GM23338 (cell line): ENCODE results near the gene TP53BP2. TPM values are rescaled to one million over a fixed set of nuclear protein-coding genes. Genes with fewer than 3 reads are reported as not detected.

Experiments used
- ATAC-seq: fragments of 200-7000 bp; cut with Tn5 transposase; 3 replicates; pipeline ENCODE4 v1.9.1; 2020
- DNase-seq: peaks from one replicate; pipeline ENCODE4 v3.0.0-alpha.2; 2015; ENCODE audit warnings: low spot score
- H2AFZ ChIP-seq: fragments of 200-600 bp; sonication (generic); 2 replicates; pipeline ENCODE4 v1.8.0; 2016; ENCODE audit warnings: antibody characterized with exemption, mild to moderate bottlenecking, moderate library complexity
- H3F3A ChIP-seq: fragments of 200-600 bp; sonication (generic); replicated peaks from 2 replicates; pipeline ENCODE4 v1.8.0; 2017; ENCODE audit warnings: antibody characterized with exemption, mixed run types, low read depth
- H3K27ac ChIP-seq: fragments of 200-600 bp; sonication (generic); 2 replicates; pipeline ENCODE4 v1.6.1; 2016; ENCODE audit warnings: low read depth
- H3K27me3 ChIP-seq: fragments of 200-600 bp; sonication (generic); 2 replicates; pipeline ENCODE4 v1.8.0; 2016; ENCODE audit warnings: mild to moderate bottlenecking, mixed run types, moderate library complexity; ENCODE audit not compliant: insufficient read depth
- H3K36me3 ChIP-seq: fragments of 200-600 bp; sonication (generic); 2 replicates; pipeline ENCODE4 v1.8.0; 2016; ENCODE audit warnings: mild to moderate bottlenecking; ENCODE audit not compliant: insufficient read depth
- H3K4me1 ChIP-seq: fragments of 200-600 bp; sonication (generic); 2 replicates; pipeline ENCODE4 v1.8.0; 2016; ENCODE audit warnings: mild to moderate bottlenecking, moderate library complexity; ENCODE audit not compliant: insufficient read depth
- H3K4me2 ChIP-seq: fragments of 200-600 bp; sonication (generic); 2 replicates; pipeline ENCODE4 v1.7.1; 2017; ENCODE audit warnings: mixed run types
- H3K4me3 ChIP-seq: fragments of 200-600 bp; sonication (generic); 2 replicates; pipeline ENCODE4 v1.6.1; 2016; ENCODE audit warnings: mixed run types
- H3K79me2 ChIP-seq: fragments of 200-600 bp; sonication (generic); replicated peaks from 2 replicates; pipeline ENCODE4 v1.8.0; 2017; ENCODE audit warnings: mild to moderate bottlenecking; ENCODE audit not compliant: insufficient read depth
- H3K9me2 ChIP-seq: fragments of 200-600 bp; sonication (generic); 2 replicates; pipeline ENCODE4 v1.8.0; 2017; ENCODE audit not compliant: insufficient read depth
- H4K20me1 ChIP-seq: fragments of 200-600 bp; sonication (generic); replicated peaks from 2 replicates; pipeline ENCODE4 v1.8.0; 2017; ENCODE audit warnings: mild to moderate bottlenecking; ENCODE audit not compliant: insufficient read depth
- H3K27ac Mint-ChIP-seq: 2 replicates; pipeline ENCODE4 v1.8.0; 2020; ENCODE audit warnings: inconsistent platforms, mild to moderate bottlenecking, moderate library complexity, mixed read lengths
- H3K27me3 Mint-ChIP-seq: 3 replicates; pipeline ENCODE4 v1.8.0; 2022; ENCODE audit warnings: low read depth, mild to moderate bottlenecking, moderate library complexity, mixed read lengths, inconsistent platforms; ENCODE audit not compliant: insufficient read depth, poor library complexity
- H3K36me3 Mint-ChIP-seq: 3 replicates; pipeline ENCODE4 v1.8.0; 2021; ENCODE audit warnings: low read depth, mild to moderate bottlenecking, inconsistent platforms, moderate library complexity, mixed read lengths
- H3K4me1 Mint-ChIP-seq: 3 replicates; pipeline ENCODE4 v1.8.0; 2020; ENCODE audit warnings: mild to moderate bottlenecking, inconsistent platforms, mixed read lengths
- H3K4me3 Mint-ChIP-seq: 3 replicates; pipeline ENCODE4 v1.8.0; 2021; ENCODE audit warnings: moderate library complexity, mild to moderate bottlenecking, inconsistent platforms, mixed read lengths
- H3K9me3 Mint-ChIP-seq: 3 replicates; pipeline ENCODE4 v1.8.0; 2020; ENCODE audit warnings: moderate library complexity, mild to moderate bottlenecking, inconsistent platforms, mixed read lengths
- CREB1 ChIP-seq: fragments of 250-450 bp; sonication (Bioruptor Pico); IDR thresholded peaks from 2 replicates; pipeline ENCODE4 v1.5.0; 2020; ENCODE audit warnings: low read depth, mild to moderate bottlenecking, moderate library complexity
- EZH2 ChIP-seq: fragments of 200-600 bp; sonication (generic); IDR thresholded peaks from one replicate; pipeline ENCODE4 v1.8.0; 2017; ENCODE audit warnings: antibody characterized with exemption, mild to moderate bottlenecking, low read depth; ENCODE audit not compliant: unreplicated experiment
- EZH2phosphoT487 ChIP-seq: fragments of 200-600 bp; sonication (generic); IDR thresholded peaks from one replicate; pipeline ENCODE4 v1.8.1; 2018; ENCODE audit warnings: antibody characterized with exemption; ENCODE audit not compliant: unreplicated experiment
- POLR2AphosphoS5 ChIP-seq: IDR thresholded peaks from 2 replicates; pipeline ENCODE4 v1.6.1; 2016; ENCODE audit warnings: antibody characterized with exemption, low read depth
- STAT1 ChIP-seq: IDR thresholded peaks from one replicate; pipeline ENCODE4 v1.6.1; 2016; ENCODE audit warnings: antibody characterized with exemption; ENCODE audit not compliant: unreplicated experiment
- polyA plus RNA-seq: library from polyadenylated mRNA; unstranded; fragments of >200 nt; fragmentation: Nextera tagmentation; extraction: Ambion mirVana; gene quantifications from 2 replicates; pipeline ENCODE4 v1.2.1, GENCODE V29; 2016
- total RNA-seq: library from RNA; depleted of rRNA; stranded (reverse); fragments of >200 nt; shearing (Covaris generic); gene quantifications from 2 replicates; pipeline ENCODE4 v1.2.3, GENCODE V29; 2014
- TF ChIP-seq, protein P1 (sequence below): fragments of 250-450 bp; sonication (Bioruptor Pico); IDR thresholded peaks from 2 replicates; pipeline ENCODE4 v1.5.0; 2020; ENCODE audit warnings: mild to moderate bottlenecking, moderate library complexity
- TF ChIP-seq, protein P2 (sequence below), 2 experiments: fragments of 200-600 bp in 1 of 2; sonication (generic) in 1 of 2; conservative IDR thresholded peaks; 2 replicates each; pipeline versions ENCODE4 v1.5.1 to v1.6.1; 2016 to 2017; ENCODE audit warnings: antibody characterized with exemption in 2 of 2, low read depth in 2 of 2, mild to moderate bottlenecking in 2 of 2, moderate library complexity in 1 of 2

TP53BP2 gene
- total and polyA plus RNA-seq, 2 experiments from 2014 or later, result 10.1 to 32.9 TPM

DNA sequence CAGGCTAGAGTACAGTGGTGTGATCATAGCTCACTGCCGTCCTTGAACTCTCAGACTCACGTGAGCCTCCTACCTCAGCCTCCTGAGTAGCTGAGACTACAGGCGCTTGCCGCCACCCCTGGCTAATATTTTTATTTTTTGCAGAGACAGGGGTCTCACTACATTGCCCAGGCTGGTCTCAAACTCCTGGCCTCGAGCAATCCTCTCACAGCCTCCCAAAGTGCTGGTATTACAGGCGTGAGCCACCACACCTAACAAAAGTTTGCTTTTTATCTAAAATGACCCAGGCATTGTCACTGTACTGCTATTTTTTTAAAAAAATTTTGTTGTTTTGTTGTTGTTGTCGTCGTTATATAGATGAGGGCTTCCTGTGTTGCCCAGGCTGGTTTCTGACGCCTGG, 87.0 kb downstream of the TP53BP2 start:
- Histone ChIP-seq H3K79me2 (no peaks in the 10 kb centered on the region), H3K4me1 (no peaks in the 10 kb centered on the region), H3K27ac (no peak overlapping the region), H2AFZ (no peak overlapping the region), H3K27me3 (no peaks in the 10 kb centered on the region), H3F3A (no peaks in the 10 kb centered on the region), H3K36me3 (no peaks in the 10 kb centered on the region), H4K20me1 (no peaks in the 10 kb centered on the region), H3K9me2 (no peaks in the 10 kb centered on the region; the same call in 1 of the 2 replicates), H3K4me3 (no peak overlapping the region), H3K4me2 (no peak overlapping the region)
- Mint-ChIP-seq H3K9me3 (no peaks in the 10 kb centered on the region; the same call in 2 of the 3 replicates), H3K27me3 (peaks cover 11% of the 10 kb centered on the region), H3K4me3 (no peak overlapping the region), H3K36me3 (peaks cover 5% of the 10 kb centered on the region), H3K4me1 (peaks cover 3% of the 10 kb centered on the region; the same call in 1 of the 3 replicates), H3K27ac (no peak overlapping the region)
- no peak for DNase-seq
- TF ChIP-seq POLR2AphosphoS5, result no peak
- TF ChIP-seq, protein P1, sequence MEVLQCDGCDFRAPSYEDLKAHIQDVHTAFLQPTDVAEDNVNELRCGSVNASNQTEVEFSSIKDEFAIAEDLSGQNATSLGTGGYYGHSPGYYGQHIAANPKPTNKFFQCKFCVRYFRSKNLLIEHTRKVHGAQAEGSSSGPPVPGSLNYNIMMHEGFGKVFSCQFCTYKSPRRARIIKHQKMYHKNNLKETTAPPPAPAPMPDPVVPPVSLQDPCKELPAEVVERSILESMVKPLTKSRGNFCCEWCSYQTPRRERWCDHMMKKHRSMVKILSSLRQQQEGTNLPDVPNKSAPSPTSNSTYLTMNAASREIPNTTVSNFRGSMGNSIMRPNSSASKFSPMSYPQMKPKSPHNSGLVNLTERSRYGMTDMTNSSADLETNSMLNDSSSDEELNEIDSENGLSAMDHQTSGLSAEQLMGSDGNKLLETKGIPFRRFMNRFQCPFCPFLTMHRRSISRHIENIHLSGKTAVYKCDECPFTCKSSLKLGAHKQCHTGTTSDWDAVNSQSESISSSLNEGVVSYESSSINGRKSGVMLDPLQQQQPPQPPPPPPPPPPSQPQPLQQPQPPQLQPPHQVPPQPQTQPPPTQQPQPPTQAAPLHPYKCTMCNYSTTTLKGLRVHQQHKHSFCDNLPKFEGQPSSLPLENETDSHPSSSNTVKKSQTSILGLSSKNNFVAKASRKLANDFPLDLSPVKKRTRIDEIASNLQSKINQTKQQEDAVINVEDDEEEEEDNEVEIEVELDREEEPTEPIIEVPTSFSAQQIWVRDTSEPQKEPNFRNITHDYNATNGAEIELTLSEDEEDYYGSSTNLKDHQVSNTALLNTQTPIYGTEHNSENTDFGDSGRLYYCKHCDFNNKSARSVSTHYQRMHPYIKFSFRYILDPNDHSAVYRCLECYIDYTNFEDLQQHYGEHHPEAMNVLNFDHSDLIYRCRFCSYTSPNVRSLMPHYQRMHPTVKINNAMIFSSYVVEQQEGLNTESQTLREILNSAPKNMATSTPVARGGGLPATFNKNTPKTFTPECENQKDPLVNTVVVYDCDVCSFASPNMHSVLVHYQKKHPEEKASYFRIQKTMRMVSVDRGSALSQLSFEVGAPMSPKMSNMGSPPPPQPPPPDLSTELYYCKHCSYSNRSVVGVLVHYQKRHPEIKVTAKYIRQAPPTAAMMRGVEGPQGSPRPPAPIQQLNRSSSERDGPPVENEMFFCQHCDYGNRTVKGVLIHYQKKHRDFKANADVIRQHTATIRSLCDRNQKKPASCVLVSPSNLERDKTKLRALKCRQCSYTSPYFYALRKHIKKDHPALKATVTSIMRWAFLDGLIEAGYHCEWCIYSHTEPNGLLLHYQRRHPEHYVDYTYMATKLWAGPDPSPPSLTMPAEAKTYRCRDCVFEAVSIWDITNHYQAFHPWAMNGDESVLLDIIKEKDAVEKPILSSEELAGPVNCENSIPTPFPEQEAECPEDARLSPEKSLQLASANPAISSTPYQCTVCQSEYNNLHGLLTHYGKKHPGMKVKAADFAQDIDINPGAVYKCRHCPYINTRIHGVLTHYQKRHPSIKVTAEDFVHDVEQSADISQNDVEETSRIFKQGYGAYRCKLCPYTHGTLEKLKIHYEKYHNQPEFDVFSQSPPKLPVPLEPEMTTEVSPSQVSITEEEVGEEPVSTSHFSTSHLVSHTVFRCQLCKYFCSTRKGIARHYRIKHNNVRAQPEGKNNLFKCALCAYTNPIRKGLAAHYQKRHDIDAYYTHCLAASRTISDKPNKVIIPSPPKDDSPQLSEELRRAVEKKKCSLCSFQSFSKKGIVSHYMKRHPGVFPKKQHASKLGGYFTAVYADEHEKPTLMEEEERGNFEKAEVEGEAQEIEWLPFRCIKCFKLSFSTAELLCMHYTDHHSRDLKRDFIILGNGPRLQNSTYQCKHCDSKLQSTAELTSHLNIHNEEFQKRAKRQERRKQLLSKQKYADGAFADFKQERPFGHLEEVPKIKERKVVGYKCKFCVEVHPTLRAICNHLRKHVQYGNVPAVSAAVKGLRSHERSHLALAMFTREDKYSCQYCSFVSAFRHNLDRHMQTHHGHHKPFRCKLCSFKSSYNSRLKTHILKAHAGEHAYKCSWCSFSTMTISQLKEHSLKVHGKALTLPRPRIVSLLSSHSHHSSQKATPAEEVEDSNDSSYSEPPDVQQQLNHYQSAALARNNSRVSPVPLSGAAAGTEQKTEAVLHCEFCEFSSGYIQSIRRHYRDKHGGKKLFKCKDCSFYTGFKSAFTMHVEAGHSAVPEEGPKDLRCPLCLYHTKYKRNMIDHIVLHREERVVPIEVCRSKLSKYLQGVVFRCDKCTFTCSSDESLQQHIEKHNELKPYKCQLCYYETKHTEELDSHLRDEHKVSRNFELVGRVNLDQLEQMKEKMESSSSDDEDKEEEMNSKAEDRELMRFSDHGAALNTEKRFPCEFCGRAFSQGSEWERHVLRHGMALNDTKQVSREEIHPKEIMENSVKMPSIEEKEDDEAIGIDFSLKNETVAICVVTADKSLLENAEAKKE, result no peak
- TF ChIP-seq EZH2phosphoT487, result no peak
- TF ChIP-seq STAT1, result no peak
- no peak for TF ChIP-seq CREB1 (CRISPR knock-in tag)
- TF ChIP-seq, protein P2, sequence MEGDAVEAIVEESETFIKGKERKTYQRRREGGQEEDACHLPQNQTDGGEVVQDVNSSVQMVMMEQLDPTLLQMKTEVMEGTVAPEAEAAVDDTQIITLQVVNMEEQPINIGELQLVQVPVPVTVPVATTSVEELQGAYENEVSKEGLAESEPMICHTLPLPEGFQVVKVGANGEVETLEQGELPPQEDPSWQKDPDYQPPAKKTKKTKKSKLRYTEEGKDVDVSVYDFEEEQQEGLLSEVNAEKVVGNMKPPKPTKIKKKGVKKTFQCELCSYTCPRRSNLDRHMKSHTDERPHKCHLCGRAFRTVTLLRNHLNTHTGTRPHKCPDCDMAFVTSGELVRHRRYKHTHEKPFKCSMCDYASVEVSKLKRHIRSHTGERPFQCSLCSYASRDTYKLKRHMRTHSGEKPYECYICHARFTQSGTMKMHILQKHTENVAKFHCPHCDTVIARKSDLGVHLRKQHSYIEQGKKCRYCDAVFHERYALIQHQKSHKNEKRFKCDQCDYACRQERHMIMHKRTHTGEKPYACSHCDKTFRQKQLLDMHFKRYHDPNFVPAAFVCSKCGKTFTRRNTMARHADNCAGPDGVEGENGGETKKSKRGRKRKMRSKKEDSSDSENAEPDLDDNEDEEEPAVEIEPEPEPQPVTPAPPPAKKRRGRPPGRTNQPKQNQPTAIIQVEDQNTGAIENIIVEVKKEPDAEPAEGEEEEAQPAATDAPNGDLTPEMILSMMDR (conservative IDR thresholded peaks at IDR 0.05; ENCODE audit: low read depth in 2 of 2), result no peak
- no peak for TF ChIP-seq EZH2
- ATAC-seq, result no peak
